HepG2 (cell line): Measurements from ENCODE around the gene JAZF1. TPM values are rescaled to one million over a fixed set of nuclear protein-coding genes. Genes with fewer than 3 reads are reported as not detected.

ENCODE experiments used
- ATAC-seq: fragments of 200-7000 bp; cut with Tn5 transposase; 3 replicates; pipeline ENCODE4 v1.9.1; 2020; ENCODE audit warnings: mild to moderate bottlenecking, moderate library complexity
- BruUV-seq: library from RNA; stranded (reverse); fragments of 400-500 nt; replicated peaks from 2 replicates; lab custom pipeline; 2021; lab: Mats Ljungman, UMichigan
- CTCF ChIA-PET: fragments of 300-600 bp; formaldehyde crosslinking; extraction: SDS; loops from one replicate; lab custom pipeline; 2021; ENCODE audit warnings: low total read pairs, inconsistent platforms, low intra/inter-chr PET ratio; lab: Yijun Ruan, JAX
- POLR2A ChIA-PET: fragments of 350-600 bp; sonication (Branson Sonifier 250); formaldehyde crosslinking; loops from one replicate; lab custom pipeline; 2020; ENCODE audit warnings: antibody characterized with exemption, inconsistent platforms; lab: Yijun Ruan, JAX
- DNase-seq: peaks from one replicate; pipeline ENCODE4 v3.0.0-alpha.2; 2015; ENCODE audit warnings: low spot score
- FAIRE-seq: peaks from 3 replicates; lab custom pipeline; 2011; peaks lifted over from hg19 to GRCh38; lab: Jason Lieb, UNC
- H2AFZ ChIP-seq: one replicate; pipeline ENCODE4 v1.6.1; 2011; ENCODE audit warnings: low read length, inconsistent platforms
- H3K27ac ChIP-seq: fragments of 300-600 bp; 3 replicates; pipeline ENCODE4 v1.8.0; 2011; ENCODE audit warnings: mixed run types, mild to moderate bottlenecking, mixed read lengths, low read length, inconsistent platforms; ENCODE audit not compliant: insufficient read depth; ENCODE audit errors: extremely low read length
- H3K27me3 ChIP-seq, 2 experiments: fragments of 200-600 bp in 1 of 2; 2 replicates in 1 of 2; 3 replicates in 1 of 2; pipeline versions ENCODE4 v1.6.0 to v1.8.0; 2011; ENCODE audit warnings: low read length in 2 of 2, mild to moderate bottlenecking in 2 of 2, moderate library complexity in 2 of 2, inconsistent platforms in 1 of 2; ENCODE audit not compliant: insufficient read depth in 2 of 2, control insufficient read depth in 1 of 2
- H3K36me3 ChIP-seq, 2 experiments: fragments of 200-600 bp in 1 of 2; replicated peaks in 1 of 2; 2 replicates in 1 of 2; 3 replicates in 1 of 2; pipeline versions ENCODE4 v1.5.1 to v1.8.0; 2011; ENCODE audit warnings: low read length in 2 of 2, inconsistent platforms in 1 of 2; ENCODE audit not compliant: insufficient read depth in 2 of 2, control insufficient read depth in 1 of 2
- H3K4me1 ChIP-seq: 2 replicates; pipeline ENCODE4 v1.5.1; 2012; ENCODE audit warnings: low read length, inconsistent platforms; ENCODE audit not compliant: insufficient read depth
- H3K4me2 ChIP-seq: 2 replicates; pipeline ENCODE4 v1.6.0; 2011; ENCODE audit warnings: low read depth, low read length, inconsistent platforms
- H3K4me3 ChIP-seq, 3 experiments: fragments of 200-600 bp in 1 of 3; sonication (generic), shearing (Covaris generic) in 1 of 3; replicated peaks in 1 of 3; 2 replicates each; pipeline ENCODE4 v1.5.1; 2011 to 2016; ENCODE audit warnings: low read length in 3 of 3, inconsistent platforms in 2 of 3, low read depth in 2 of 3, mild to moderate bottlenecking in 2 of 3, control low read depth in 1 of 3, mixed read lengths in 1 of 3; ENCODE audit not compliant: insufficient read depth in 1 of 3
- H3K79me2 ChIP-seq: one replicate; pipeline ENCODE4 v1.6.1; 2011; ENCODE audit warnings: low read length, inconsistent platforms; ENCODE audit not compliant: insufficient read depth
- H3K9ac ChIP-seq: 2 replicates; pipeline ENCODE4 v1.6.0; 2011; ENCODE audit warnings: mild to moderate bottlenecking, low read depth, low read length, inconsistent platforms; ENCODE audit not compliant: insufficient read depth
- H3K9me3 ChIP-seq: 2 replicates; pipeline ENCODE4 v1.5.1; 2012; ENCODE audit warnings: mild to moderate bottlenecking, low read length
- H4K20me1 ChIP-seq: 2 replicates; pipeline ENCODE4 v1.6.0; 2011; ENCODE audit warnings: inconsistent platforms, mild to moderate bottlenecking, low read length, moderate library complexity; ENCODE audit not compliant: insufficient read depth
- CC2D1A ChIP-seq: sonication (generic); formaldehyde crosslinking; IDR thresholded peaks from 2 replicates; pipeline ENCODE4 v1.8.1; 2023; ENCODE audit warnings: mild to moderate bottlenecking, missing genetic modification reagents
- ELF1 ChIP-seq: sonication (generic); formaldehyde crosslinking; IDR thresholded peaks from 2 replicates; pipeline ENCODE4 v1.4.0; 2020; ENCODE audit warnings: missing genetic modification reagents
- JDP2 ChIP-seq: sonication (generic); formaldehyde crosslinking; IDR thresholded peaks from 2 replicates; pipeline ENCODE4 v1.8.1; 2022; ENCODE audit warnings: missing genetic modification reagents, borderline replicate concordance
- KDM5B ChIP-seq: sonication (generic); formaldehyde crosslinking; IDR thresholded peaks from 2 replicates; pipeline ENCODE4 v1.4.0; 2020; ENCODE audit warnings: missing genetic modification reagents, mild to moderate bottlenecking, borderline replicate concordance
- MIER2 ChIP-seq: IDR thresholded peaks from 2 replicates; pipeline ENCODE4 v1.6.1; 2016; ENCODE audit warnings: missing biosample characterization, missing genetic modification reagents
- TEAD2 ChIP-seq: sonication (generic); formaldehyde crosslinking; IDR thresholded peaks from 2 replicates; pipeline ENCODE4 v1.9.0; 2021; ENCODE audit warnings: missing genetic modification reagents
- TEAD3 ChIP-seq: optimal IDR thresholded peaks from 2 replicates; pipeline ENCODE3; 2016; ENCODE audit warnings: borderline replicate concordance
- XRCC5 ChIP-seq: fragments of 200-400 bp; formaldehyde crosslinking; optimal IDR thresholded peaks from 2 replicates; pipeline ENCODE3; 2017; ENCODE audit warnings: mild to moderate bottlenecking, low read length
- ZBTB3 ChIP-seq: sonication (generic); formaldehyde crosslinking; IDR thresholded peaks from 2 replicates; pipeline ENCODE4 v1.4.0; 2020; ENCODE audit warnings: low read depth, mild to moderate bottlenecking, moderate library complexity, missing genetic modification reagents, borderline replicate concordance
- ZFY ChIP-seq: sonication (generic); formaldehyde crosslinking; IDR thresholded peaks from 2 replicates; pipeline ENCODE4 v1.4.0; 2020; ENCODE audit warnings: missing genetic modification reagents
- ZNF138 ChIP-seq: sonication (generic); formaldehyde crosslinking; IDR thresholded peaks from 2 replicates; pipeline ENCODE4 v1.5.0; 2020; ENCODE audit warnings: mild to moderate bottlenecking, low read depth, missing genetic modification reagents
- ZNF30 ChIP-seq: sonication (generic); formaldehyde crosslinking; IDR thresholded peaks from 2 replicates; pipeline ENCODE4 v1.5.0; 2020; ENCODE audit warnings: mild to moderate bottlenecking, missing genetic modification reagents
- ZNF333 ChIP-seq: sonication (generic); formaldehyde crosslinking; IDR thresholded peaks from 2 replicates; pipeline ENCODE4 v1.4.0; 2020; ENCODE audit warnings: mild to moderate bottlenecking, missing genetic modification reagents, borderline replicate concordance
- ZNF337 ChIP-seq: sonication (generic); formaldehyde crosslinking; IDR thresholded peaks from 2 replicates; pipeline ENCODE4 v1.5.1; 2020; ENCODE audit warnings: missing genetic modification reagents, low read depth, mild to moderate bottlenecking, borderline replicate concordance
- ZNF563 ChIP-seq: sonication (generic); formaldehyde crosslinking; IDR thresholded peaks from 2 replicates; pipeline ENCODE4 v1.8.0; 2022; ENCODE audit warnings: mild to moderate bottlenecking, moderate library complexity, missing genetic modification reagents
- ZNF672 ChIP-seq: sonication (generic); formaldehyde crosslinking; IDR thresholded peaks from 2 replicates; pipeline ENCODE4 v1.8.1; 2022; ENCODE audit warnings: missing genetic modification reagents
- ZNF768 ChIP-seq: sonication (generic); formaldehyde crosslinking; IDR thresholded peaks from 2 replicates; pipeline ENCODE4 v1.4.0; 2020; ENCODE audit warnings: missing genetic modification reagents
- WGBS: methylation state at CpG from one replicate; pipeline ENCODE4 v1.1.6; 2017; ENCODE audit warnings: low lambda C conversion rate; 5-methylcytosine and 5-hydroxymethylcytosine counted together
- in situ Hi-C: cut with HindIII; loops from 2 replicates; pipeline ENCODE4 v1.10.0; 2017; ENCODE audit warnings: low pct_unique_long_range_greater_than_20kb; ENCODE audit not compliant: extremely low pct_ligation_motif_present
- intact Hi-C: fragments of 100-400 bp; cut with micrococcal nuclease; formaldehyde crosslinking; loops from one replicate; pipeline ENCODE4 v1.10.0; 2022; ENCODE audit not compliant: unreplicated experiment
- polyA plus RNA-seq, 8 experiments: library from polyadenylated mRNA; depleted of rRNA in 3 of 8; stranded (reverse) in 7 of 8; unstranded in 1 of 8; fragments of >200 nt; fragmentation: Illumina TruSeq in 4 of 8; extraction: Trizol in 4 of 8; gene quantifications; 2 replicates each; pipeline versions ENCODE4 v1.2.1 to v1.2.3, GENCODE V29; 2011 to 2016; ENCODE audit warnings: low read depth in 4 of 8, missing spikeins in 1 of 8, mixed read lengths in 1 of 8; ENCODE audit not compliant: insufficient read depth in 1 of 8
- total RNA-seq, 5 experiments: library from RNA; depleted of rRNA; stranded (reverse); fragments of >200 nt; fragmentation: Illumina TruSeq; extraction: Trizol; gene quantifications; 2 replicates each; pipeline ENCODE4 v1.2.3, GENCODE V29; 2016; ENCODE audit warnings: low read depth in 1 of 5
- TF ChIP-seq, protein P1 (sequence below): fragments of 450-650 bp; IDR thresholded peaks from 2 replicates; pipeline ENCODE4 v1.6.1; 2016
- TF ChIP-seq, protein P2 (sequence below): sonication (generic); formaldehyde crosslinking; IDR thresholded peaks from 2 replicates; pipeline ENCODE4 v1.5.0; 2020; ENCODE audit warnings: mild to moderate bottlenecking, missing genetic modification reagents
- TF ChIP-seq, protein P3 (sequence below): sonication (generic); formaldehyde crosslinking; IDR thresholded peaks from 2 replicates; pipeline ENCODE4 v1.4.0; 2020; ENCODE audit warnings: missing genetic modification reagents

The JAZF1 gene
- total and polyA plus RNA-seq, 2 of the 13 experiments (the other 11 are each of a cell fraction or from before 2014, with no cell fraction given) = not detected

DNA sequence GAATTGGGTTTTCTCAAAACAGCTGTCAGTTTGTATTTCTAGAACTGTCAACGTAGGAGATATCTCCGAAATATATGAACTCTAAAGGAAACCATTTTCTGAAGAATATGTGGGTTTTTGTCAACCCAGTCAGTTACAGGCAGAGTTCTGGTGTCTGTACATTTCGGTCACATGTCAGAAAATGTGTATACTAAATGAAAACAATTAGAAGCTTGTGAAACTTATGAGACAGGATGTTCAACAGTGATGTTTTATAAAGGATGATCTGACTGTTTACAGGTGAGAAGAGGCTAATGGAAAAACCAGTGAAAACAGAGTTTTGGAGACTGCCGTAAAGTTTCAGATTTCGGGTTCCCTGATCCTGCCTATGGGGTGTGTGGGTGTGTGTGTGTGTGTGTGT, 6.2 kb downstream of the JAZF1 start (continued):
- TF ChIP-seq ZNF333 (CRISPR knock-in tag) (no peak), ELF1 (no peak), ZNF768 (CRISPR knock-in tag) (no peak), MIER2 (CRISPR knock-in tag) (no peak), TEAD3 (CRISPR knock-in tag) (no peak), TEAD2 (CRISPR knock-in tag) (no peak), ZNF337 (CRISPR knock-in tag) (no peak), ZNF672 (CRISPR knock-in tag) (no peak)
- TF ChIP-seq, protein P1, sequence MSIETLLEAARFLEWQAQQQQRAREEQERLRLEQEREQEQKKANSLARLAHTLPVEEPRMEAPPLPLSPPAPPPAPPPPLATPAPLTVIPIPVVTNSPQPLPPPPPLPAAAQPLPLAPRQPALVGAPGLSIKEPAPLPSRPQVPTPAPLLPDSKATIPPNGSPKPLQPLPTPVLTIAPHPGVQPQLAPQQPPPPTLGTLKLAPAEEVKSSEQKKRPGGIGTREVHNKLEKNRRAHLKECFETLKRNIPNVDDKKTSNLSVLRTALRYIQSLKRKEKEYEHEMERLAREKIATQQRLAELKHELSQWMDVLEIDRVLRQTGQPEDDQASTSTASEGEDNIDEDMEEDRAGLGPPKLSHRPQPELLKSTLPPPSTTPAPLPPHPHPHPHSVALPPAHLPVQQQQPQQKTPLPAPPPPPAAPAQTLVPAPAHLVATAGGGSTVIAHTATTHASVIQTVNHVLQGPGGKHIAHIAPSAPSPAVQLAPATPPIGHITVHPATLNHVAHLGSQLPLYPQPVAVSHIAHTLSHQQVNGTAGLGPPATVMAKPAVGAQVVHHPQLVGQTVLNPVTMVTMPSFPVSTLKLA = no peak

DNA sequence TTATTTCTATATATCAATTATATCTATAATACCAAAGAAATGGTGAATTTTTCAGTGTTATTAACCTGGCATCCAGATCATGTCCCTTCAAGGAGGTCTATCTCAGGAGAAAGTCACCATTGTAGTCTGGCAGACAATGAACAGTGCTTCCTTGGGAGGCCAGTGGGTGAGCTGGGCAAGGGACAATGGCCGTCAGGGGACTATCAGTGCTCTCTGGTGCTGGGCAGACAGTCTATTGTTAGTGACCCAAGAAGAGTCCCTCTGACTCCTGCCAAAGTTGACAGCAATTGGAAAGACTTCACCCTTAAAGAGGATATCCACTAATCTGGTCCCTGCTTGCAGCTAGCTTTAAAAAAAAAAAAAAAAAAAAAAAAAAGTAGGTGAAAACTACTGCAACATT, 7.1 kb downstream of the JAZF1 start:
- H3K9ac ChIP-seq = no peak overlapping the region
- intact Hi-C loops (no loop called here), in situ Hi-C loops (no loop called here)
- no peaks in the 10 kb centered on the region for H3K4me1 ChIP-seq
- DNase-seq = no peak
- H3K36me3 ChIP-seq = no peaks in the 10 kb centered on the region
- H3K9me3 ChIP-seq = no peaks in the 10 kb centered on the region
- 0% methylated on average over 1 of the region's 1 CpG for WGBS
- CTCF ChIA-PET = no interaction called here
- H3K4me3 ChIP-seq = no peak overlapping the region
- no peak overlapping the region for H3K27ac ChIP-seq
- no peak overlapping the region for H3K4me2 ChIP-seq
- H3K79me2 ChIP-seq = no peaks in the 10 kb centered on the region
- no peak for FAIRE-seq
- no peak for ATAC-seq
- H3K27me3 ChIP-seq = peaks cover 1 to 14% of the 10 kb centered on the region in 2 experiments; a peak in 3 of 5 replicates
- no TSS peak for BruUV-seq
- H2AFZ ChIP-seq = no peak overlapping the region
- POLR2A ChIA-PET = no interaction called here
- no peaks in the 10 kb centered on the region for H4K20me1 ChIP-seq
- TF ChIP-seq JDP2 (CRISPR knock-in tag) = no peak
- TF ChIP-seq ZNF138 (CRISPR knock-in tag) = no peak
- TF ChIP-seq, protein P2, sequence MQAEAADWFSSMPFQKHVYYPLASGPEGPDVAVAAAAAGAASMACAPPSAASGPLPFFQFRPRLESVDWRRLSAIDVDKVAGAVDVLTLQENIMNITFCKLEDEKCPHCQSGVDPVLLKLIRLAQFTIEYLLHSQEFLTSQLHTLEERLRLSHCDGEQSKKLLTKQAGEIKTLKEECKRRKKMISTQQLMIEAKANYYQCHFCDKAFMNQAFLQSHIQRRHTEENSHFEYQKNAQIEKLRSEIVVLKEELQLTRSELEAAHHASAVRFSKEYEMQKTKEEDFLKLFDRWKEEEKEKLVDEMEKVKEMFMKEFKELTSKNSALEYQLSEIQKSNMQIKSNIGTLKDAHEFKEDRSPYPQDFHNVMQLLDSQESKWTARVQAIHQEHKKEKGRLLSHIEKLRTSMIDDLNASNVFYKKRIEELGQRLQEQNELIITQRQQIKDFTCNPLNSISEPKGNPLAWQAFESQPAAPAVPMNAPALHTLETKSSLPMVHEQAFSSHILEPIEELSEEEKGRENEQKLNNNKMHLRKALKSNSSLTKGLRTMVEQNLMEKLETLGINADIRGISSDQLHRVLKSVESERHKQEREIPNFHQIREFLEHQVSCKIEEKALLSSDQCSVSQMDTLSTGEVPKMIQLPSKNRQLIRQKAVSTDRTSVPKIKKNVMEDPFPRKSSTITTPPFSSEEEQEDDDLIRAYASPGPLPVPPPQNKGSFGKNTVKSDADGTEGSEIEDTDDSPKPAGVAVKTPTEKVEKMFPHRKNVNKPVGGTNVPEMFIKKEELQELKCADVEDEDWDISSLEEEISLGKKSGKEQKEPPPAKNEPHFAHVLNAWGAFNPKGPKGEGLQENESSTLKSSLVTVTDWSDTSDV (CRISPR knock-in tag) = no peak
- no peak for TF ChIP-seq ZBTB3 (CRISPR knock-in tag)
- TF ChIP-seq CC2D1A (CRISPR knock-in tag) = no peak
- no peak for TF ChIP-seq KDM5B (CRISPR knock-in tag)
- TF ChIP-seq ZNF30 (CRISPR knock-in tag) = no peak
- no peak for TF ChIP-seq ZNF563
- TF ChIP-seq, protein P3, sequence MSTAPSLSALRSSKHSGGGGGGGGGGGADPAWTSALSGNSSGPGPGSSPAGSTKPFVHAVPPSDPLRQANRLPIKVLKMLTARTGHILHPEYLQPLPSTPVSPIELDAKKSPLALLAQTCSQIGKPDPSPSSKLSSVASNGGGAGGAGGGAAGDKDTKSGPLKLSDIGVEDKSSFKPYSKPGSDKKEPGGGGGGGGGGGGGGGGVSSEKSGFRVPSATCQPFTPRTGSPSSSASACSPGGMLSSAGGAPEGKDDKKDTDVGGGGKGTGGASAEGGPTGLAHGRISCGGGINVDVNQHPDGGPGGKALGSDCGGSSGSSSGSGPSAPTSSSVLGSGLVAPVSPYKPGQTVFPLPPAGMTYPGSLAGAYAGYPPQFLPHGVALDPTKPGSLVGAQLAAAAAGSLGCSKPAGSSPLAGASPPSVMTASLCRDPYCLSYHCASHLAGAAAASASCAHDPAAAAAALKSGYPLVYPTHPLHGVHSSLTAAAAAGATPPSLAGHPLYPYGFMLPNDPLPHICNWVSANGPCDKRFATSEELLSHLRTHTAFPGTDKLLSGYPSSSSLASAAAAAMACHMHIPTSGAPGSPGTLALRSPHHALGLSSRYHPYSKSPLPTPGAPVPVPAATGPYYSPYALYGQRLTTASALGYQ = no peak
- no peak for TF ChIP-seq XRCC5
- TF ChIP-seq ZFY = no peak
